ENCODE results near the gene ETV7.
"Not testable (repeated sequence)": the region's sequence is repeated elsewhere in the genome, so short reads cannot be mapped to it uniquely, and the experiment has no call there.

ETV7 gene

GRCh38 chr6:36340618-36341454 lies 46.6 kb downstream of the ETV7 start:
- peak; percentile 48 for DNase-seq (ENCODE audit: low read depth, low spot score)

- DNase-seq (ENCODE audit: low read depth, low spot score): no peak
Measured at GRCh38 chr6:36340306-36340617, 47.2 kb downstream of the ETV7 start.

DNA sequence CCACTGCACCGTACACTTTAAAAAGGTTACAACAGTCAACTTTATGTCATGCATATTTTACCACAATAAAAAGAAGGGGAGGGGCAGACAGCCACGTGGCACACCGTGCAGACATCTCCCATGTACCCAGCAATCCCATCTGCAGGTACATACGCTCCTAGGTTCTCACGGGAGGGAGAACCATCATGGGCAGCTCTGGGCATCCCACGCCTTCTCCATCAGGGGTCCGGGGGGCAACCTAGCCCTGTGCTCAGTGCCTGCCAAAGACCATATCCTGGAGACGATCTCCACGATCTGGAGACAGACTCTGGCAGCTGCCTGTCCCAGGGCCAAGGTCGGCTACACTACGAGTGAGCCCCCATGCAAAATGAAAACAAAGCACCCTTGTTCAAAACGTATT lies 48.3 kb downstream of the ETV7 start:
- DNase-seq (ENCODE audit: low read depth, low spot score): no peak

DNA sequence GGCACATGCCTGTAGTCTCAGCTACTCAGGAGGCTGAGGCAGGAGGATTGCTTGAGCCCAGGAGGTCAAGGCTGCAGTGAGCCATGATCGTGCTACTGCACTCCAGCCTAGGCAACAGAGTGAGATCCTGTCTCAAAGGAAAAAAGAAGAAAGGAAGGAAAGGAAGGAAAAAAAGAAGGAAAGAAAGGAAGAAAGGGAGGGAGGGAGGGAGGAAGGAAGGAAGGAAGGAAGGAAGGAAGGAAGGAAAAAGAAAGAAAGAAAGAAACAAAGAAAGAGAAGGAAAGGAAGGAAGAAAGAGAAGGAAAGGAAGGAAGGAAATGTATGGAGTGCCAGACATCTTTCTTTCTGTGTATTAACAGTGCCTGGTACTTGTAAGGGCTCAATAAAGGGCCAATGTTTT lies 49.2 kb downstream of the ETV7 start:
- DNase-seq (ENCODE audit: low read depth, low spot score): not testable (repeated sequence)

GRCh38 chr6:36337814-36338213 lies 49.7 kb downstream of the ETV7 start:
- DNase-seq (ENCODE audit: low read depth, low spot score): no peak

DNA sequence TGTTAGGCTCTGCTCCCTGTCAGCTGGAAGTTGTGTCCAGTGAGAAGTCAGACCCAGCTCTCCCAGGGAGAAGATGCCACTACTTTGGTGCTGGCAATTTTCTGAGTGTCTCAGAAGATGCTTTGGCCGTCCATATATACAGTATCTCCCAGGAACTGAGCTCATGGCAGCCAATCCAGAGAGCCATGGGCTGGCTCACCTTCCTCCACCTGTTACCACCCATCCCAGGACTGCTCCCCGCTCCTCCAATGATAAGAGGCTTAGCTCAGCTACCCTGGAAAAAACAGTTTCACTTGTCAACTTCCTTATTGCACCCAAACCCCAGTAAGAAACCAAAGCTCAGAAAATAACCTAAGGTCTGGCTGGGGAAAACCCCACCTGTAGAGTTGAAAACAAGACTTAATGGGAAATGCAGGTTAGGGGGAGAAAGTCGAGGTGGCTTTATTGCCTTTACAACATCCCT lies 50.7 kb downstream of the ETV7 start, which contains the start of gene BNIP5:
Gene BNIP5 (minus strand): TSS at position 110 of the 463 bp plus-strand sequence. CDS start 6,198 bp downstream, outside the sequence.
- no peak for DNase-seq (ENCODE audit: low read depth, low spot score)

GRCh38 chr6:36336208-36336710 lies 51.2 kb downstream of the ETV7 start:
- no peak for DNase-seq (ENCODE audit: low read depth, low spot score)

- no peak for DNase-seq (ENCODE audit: low read depth, low spot score)
Measured at GRCh38 chr6:36335465-36336207, 51.8 kb downstream of the ETV7 start.

DNA sequence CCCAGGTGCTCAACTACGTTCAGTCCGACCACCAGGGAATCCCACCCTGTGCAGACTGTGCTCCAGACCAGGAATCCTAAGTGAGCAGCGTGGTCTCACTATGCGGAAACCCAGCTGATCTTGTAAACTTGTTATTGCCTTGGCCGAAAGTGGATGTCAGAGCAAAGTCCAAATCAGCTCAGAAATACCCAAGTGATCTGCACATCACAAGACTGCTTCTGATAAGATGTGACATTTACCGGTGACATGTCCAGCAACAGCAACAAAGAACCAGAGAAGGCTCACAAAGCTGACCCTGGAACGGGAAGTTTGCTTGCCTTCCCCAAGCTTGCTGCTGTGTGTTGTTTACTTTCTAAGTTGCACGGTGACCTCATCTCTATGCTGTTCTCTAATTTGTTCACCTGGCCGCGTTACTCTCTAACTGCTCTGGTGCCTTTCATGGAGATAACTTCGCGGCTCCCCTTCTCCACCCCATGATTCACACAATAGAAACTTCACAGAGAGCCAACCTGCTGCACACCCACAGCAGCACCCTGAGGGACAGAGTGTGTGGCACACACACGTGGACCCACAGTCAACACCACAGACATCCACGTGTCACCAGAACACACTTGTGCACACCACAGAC lies 52.5 kb downstream of the ETV7 start:
- no peak for DNase-seq (ENCODE audit: low read depth, low spot score)

DNA sequence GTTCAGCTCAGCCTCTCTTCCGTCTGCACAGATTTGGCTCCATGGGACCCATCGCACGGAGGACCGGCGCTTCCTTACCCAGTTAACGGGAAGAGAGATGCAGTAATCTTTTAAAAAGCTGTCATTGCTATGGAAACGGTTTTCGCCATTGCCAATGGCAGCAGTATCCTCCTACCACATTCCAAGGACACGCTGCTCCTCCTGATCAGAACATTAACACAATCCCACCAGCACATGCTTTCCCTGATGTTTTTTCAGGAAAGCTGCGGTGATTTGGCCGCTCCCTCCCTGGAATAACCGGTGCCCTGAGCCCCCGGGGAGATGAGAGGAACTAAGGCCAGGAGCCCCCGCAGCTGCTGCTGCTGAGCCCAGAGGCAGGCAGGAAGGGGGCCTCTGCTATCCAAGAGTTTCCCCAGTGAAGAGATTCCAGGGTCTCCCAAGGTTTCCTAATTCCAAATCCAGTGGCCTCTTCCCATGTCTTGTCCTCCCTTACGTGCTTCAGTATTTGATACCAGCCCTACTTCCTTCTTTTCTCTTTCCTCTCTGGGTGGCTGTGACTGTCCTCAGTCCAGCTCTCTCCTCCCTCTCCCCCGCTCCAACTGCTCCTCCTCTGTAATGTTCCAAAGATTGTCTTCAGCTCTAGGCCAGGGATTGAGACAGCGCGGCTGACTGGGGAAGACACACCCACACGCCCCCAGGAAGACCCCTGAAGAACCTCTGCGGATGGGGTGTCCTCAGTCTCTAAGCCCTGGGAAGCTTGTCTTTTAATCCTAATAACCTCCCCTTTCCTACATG lies 53.3 kb downstream of the ETV7 start:
- DNase-seq (ENCODE audit: low read depth, low spot score): no peak

DNA sequence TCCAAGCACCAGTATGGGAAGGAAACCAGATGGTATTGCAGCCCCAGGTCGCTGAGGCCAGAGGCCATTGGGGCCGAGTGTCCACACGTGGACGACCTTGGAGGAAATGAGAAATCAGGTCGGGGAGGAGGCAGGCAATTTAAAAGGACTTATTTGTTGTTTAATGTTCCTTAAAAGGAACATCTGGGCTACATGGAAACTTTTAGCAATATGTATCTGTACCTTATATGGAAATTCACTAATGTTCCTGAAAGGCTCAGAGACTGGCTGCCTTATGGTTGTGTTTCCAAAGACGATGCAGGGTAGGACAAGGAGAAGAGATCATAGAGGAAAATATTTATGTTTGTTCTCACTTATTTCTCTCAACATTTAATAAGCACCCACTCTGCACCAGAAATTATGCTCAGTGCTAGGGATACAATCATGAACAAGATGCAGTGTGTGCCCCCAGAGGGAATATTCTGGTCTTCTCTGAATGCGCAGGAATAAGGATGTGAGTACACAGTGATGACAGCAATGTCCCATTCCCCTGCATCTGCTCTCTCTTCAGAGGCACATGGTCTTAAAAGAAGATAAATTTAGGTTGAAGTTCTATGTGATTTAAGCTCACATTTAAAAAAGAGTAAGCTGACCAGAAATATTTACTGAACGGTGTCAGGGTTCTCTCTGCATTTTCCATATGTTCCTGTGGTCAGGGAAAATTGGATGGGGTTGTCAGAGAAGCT lies 54.1 kb downstream of the ETV7 start:
- DNase-seq (ENCODE audit: low read depth, low spot score): no peak

DNA sequence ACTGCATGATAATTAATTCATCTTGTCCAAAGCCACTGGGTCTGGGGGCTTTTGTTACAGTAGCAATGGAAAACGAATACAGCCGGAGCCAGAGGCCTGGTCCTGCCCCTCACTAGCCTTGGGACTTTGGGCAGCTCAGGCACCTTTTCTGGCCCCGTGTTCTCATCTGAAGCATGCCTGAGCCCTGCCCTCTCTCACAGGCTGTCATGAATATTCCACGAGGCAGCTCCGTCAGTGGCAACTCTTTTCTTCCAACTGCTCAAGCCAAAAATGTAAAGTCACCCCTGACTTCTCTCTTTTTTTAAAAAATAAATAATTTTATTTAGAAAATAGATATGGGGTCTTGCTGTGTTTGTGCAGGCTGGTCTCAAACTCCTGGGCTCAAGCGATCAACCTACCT lies 56.1 kb downstream of the ETV7 start:
- DNase-seq (ENCODE audit: low read depth, low spot score): no peak

- no peak for DNase-seq (ENCODE audit: low read depth, low spot score)
Measured at GRCh38 chr6:36330366-36330765, 57.1 kb downstream of the ETV7 start.

- DNase-seq (ENCODE audit: low read depth, low spot score): no peak
Measured at GRCh38 chr6:36329798-36330291, 57.6 kb downstream of the ETV7 start.

GRCh38 chr6:36328600-36328999 lies 58.9 kb downstream of the ETV7 start:
- DNase-seq (ENCODE audit: low read depth, low spot score): no peak

- DNase-seq (ENCODE audit: low read depth, low spot score): no peak
Measured at GRCh38 chr6:36327919-36328236, 59.6 kb downstream of the ETV7 start.

DNA sequence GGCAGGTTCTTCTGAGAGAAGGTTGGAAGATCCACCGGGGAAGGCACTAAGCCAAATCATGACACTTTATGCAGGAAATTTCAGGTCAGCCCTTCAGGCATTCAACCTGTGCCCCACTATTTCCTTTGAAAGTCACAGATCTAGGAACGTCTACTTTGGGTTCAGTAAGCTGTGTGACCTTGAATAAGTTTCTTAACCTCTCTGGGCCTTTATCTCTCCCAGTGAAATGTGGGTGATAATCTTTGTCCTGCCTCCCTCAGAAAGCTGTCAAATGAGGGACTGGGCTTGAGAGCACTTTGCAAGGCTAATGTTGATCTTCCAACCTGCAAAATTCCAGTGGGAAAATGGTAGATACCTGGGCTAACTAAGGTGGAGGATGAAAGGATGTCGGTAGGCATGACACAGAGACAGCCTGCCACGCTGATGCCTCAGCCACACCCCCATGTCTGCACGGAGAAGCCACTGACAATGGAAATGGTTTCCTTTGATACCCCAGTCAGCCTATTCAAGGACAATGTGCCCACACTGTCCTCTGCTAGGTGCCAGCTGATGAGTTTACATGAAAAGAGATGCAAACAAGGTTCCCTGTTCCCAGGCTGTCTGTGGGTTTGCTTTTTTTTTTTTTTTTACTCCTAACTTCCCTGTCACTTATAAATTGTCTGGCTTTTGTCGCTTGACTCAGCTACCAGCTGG lies 60.1 kb downstream of the ETV7 start:
- no peak for DNase-seq (ENCODE audit: low read depth, low spot score)

DNA sequence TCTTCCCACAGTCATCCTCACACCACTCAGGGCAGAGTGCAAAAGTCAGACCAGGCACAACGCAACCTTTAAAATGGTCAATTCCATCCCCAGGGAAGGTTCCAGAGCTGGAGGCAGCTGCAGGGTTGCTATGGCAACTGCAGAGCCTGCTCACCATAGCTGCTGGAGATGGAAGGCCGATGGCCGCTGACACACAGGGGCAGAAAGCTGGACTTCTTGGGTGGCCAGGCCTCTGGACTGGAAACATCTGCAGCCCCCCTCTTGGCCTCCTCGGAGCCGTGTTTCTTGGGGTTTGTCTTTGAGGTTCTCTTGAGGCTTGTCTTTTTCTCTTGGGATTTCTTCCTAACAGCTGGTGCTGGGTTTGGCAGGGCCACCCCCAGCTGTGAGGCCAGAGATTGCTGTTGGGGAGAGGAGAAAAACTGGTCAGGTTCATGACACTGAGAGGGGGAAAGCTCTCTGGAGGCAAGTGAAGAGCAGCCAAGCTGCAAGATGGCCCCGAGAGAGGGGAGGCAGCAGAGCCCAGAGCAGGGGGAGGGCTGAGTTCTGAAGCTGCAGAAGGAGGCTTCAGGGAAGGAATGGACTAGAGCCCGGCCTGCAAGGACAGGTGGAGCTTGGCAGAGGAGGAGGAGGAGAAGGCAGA lies 61.0 kb downstream of the ETV7 start:
- no peak for DNase-seq (ENCODE audit: low read depth, low spot score)

DNA sequence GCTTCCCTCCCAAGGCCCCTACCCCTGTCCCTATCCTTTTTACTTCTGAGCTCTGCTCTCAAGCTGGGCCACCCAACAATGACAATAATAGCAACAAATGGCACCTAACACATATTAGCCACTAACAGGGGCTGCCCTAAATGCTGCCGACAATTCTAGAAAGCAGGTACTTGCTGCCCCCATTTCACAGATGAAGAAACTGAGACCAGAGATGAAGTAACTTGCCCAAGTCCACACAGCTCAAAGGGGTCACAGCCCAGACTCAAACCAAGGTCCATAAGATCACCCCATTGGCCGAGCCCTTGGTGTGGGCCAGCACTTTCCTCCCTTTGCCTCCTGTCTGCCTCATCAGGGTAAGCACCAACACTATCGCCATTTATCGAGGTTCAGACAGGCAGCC lies 62.8 kb downstream of the ETV7 start:
- no peak for DNase-seq (ENCODE audit: low read depth, low spot score)

GRCh38 chr6:36324191-36324590 lies 63.3 kb downstream of the ETV7 start:
- DNase-seq (ENCODE audit: low read depth, low spot score): no peak
